Measurements from ENCODE around the gene TEX53.

The TEX53 gene

DNA sequence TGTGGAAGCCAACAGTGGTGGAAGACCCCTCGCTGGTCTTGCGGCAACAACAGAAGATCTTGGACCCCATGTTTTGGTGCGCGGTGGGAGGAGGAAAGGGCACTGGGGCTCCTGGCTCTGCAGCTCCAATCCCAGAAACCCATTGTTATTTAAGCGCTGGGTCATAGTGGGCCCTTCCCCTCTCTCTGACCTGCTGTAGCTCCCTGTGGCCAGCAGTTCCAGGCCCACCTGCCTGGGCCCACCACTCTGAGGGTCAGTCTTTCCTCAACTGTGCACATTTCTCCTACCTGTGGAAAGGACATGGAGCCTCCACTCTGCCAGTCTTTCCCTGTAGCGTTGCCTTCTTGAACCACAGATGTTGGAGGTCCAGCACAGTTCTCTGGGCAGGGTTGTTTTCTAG lies at the start of gene TEX53:
Gene TEX53 (minus strand): TSS at position 101 of the 400 bp plus-strand sequence. CDS start 31 bp downstream, at position 70.
- DNase-seq, result no peak

DNA sequence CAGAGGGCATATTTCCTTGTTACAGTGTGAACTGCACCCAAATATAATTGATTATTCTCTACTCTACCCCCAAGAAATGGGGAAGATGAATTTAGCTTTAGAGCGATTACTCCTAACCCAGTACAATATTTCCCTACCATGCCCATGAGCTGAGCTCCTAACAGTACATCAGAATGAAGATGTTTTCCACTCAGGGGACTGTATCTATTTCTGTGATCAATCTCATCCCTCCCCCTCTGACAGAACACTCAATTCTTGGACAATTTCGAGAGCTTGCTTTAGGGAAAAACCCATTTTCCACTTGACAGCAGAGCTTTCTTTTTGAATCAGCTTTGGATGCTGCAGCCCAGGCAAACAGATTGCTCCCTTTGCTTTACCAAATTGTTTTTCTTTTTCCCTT lies 49.1 kb upstream of the TEX53 start:
- DNase-seq, result no peak

DNA sequence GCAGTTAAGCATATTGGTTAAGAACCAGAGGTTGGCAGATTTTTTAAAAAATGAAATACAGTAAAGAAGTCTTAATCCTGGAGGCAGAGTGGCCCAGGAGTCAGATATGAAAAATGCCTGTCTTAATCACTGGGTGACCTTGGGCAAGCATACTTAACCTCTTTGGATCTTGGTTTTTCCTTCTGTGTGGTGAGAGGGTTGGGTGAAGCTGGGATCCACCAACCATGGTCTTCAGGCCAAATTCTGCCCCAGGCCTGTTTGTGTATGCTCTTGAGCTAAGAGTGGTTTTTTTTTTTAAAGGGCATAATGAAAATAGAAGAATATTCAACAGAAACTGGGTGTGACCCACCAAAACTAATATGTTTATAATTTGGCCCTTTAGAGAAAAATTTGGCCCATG lies 44.4 kb upstream of the TEX53 start:
- DNase-seq, result no peak

DNA sequence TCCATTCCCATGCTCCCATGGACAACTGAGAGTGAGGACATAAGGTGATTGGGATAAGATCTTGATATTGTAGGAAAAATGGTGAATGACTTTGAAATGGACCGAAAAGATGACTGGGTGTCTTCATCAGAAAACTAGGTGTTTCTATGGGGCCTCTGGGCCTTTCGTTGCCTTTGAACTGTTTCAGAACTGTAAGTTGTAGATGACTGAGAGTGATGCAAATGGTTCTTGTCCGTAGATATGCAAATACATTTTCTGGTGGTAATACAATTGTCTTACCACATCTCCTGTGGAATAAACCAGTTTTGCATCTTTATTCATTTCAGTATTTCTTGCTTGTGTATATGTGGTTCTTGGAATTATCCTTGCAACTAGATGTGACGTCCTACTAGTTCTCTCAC lies 40.3 kb upstream of the TEX53 start:
- DNase-seq, result no peak

DNA sequence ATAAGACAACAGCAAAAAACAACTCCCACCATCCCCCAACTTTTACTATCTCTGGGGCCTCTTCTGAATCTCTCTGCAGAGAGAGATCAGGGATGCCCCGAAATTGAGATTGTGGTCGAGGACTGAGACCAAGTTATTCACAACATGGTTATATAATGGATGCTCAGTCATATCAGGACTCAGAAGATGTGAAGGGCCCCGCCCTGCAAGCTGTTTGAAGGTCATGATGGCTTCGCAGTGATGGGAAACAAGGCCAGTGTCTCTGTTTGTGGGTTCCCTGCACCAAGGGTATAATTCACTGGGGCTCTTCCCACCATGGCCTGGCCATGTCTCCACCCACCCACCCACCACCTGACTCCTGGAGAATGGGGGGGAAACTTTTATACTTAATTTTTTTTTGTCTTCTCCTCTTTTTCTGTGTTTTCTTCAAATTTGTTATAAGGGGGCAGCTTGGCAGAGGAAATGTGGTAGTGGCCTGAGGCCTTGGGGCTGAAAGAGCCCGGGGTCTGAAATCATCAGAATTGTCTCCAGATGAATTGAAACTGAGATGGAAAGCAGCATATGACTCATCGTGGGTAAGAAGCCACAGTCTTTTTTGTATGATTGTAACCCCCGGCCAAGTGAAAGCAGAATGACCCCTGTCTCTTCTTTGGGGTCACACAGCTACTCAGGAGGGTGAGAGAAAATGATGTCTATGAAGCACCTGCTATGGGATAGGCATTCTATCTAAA lies 39.4 kb upstream of the TEX53 start:
- peak; percentile 11 to 46 for DNase-seq

DNA sequence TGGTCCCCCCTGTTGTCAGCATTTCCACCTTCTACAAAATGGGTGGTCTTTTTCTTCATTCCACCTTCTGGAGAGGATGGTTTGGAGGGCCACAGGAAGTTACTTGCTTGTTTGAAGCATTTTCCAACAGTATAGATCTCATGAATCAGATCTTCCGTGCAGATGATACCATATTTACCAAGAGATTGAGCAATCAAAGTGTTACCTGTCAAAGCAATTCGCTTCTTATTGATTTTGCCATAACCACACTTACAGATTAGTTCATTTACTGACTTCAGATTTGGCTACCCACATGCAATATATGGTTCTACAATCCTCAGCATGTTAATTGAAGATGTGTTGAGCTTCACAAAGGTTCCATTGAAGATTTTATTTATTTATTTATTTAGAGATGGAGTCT lies 38.3 kb upstream of the TEX53 start:
- DNase-seq, result no peak

DNA sequence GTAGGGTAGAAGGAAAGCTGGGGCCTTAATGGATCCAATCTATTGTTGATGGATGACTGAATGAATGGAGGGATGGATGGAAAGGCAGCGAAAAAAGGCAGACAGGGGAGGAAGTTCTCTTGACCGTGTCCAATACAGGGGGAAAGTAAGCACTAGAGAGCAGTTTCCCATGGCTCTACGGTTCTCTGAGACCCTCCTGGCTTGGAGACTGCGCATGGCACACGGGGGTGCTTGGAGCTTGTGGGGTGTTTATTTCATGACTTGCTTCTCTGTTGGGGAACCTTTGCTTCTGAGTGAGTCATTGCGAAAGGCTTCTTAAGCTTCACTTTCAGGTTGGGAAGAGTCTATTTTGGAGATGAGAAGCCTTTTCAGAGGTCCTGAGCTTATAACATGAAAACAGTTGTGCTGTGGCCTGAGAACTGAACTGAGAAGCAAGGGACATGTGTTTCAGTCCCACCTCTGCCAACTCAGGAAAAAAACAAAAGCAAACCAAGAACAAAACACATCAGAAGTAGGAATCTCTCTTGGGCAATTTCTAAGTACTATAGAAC lies 37.2 kb upstream of the TEX53 start:
- DNase-seq, result no peak

DNA sequence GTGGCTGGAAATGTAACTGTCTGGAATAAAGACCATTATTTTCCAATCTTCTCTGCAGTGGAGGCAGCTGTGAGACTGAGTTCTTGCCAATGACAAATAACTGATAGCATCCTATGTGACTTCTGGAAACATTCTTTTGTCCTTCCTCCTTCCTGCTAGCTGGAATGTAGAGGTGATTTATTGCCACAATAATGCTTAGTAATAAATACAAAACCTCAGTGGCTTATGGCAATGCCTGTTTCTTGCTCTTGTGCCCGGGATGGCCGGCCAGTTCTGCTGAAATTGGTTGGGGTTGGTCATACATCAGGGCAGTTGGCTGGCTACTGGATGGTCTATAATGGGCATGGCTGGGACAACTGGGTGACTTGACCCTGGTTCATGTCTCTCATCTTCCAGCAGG lies 36.5 kb upstream of the TEX53 start:
- no peak for DNase-seq

DNA sequence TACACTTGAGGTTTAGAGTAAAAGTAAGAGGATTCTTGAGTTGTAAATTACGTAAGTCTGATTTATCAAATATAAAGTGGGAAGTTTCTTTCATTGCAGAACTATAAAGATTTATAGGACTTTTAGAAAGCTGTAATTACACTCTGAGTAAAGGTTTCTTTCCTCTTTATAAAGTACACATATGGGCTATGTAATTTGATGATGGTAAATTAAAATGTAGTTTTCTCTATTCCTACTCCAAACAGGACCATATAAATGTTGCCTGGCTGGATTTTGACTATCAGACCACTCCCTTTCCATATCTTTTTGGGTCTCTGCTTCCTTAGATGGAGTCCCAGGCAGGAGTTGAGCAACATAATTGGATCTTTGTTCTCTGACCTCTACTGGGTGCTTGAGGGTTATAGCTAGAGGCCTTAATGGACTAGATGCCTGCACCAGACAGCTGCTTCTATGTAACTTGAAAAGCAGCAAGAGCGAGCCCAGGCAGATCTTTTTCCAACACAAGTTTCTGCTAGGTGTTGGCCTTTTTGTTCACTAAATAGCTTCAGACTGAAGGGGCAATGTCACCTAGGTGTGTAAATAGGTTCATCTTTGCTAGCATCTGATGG lies 35.7 kb upstream of the TEX53 start:
- no peak for DNase-seq

DNA sequence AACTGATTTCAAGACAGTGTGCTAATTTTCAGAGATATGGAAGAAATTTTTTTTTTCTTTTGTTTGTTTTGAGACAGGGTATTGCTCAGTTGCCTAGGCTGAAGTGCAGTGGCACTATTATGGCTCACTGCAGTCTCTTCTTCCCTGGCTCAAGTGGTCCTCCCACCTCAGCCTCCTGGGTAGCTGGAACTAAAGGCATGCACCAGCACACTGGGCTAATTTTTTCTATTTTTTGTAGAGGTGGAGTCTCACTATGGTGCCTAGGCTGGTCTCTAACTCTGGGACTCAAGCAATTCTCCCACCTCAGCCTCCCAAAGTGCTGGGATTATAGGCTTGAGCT lies 34.3 kb upstream of the TEX53 start:
- no peak for DNase-seq

DNA sequence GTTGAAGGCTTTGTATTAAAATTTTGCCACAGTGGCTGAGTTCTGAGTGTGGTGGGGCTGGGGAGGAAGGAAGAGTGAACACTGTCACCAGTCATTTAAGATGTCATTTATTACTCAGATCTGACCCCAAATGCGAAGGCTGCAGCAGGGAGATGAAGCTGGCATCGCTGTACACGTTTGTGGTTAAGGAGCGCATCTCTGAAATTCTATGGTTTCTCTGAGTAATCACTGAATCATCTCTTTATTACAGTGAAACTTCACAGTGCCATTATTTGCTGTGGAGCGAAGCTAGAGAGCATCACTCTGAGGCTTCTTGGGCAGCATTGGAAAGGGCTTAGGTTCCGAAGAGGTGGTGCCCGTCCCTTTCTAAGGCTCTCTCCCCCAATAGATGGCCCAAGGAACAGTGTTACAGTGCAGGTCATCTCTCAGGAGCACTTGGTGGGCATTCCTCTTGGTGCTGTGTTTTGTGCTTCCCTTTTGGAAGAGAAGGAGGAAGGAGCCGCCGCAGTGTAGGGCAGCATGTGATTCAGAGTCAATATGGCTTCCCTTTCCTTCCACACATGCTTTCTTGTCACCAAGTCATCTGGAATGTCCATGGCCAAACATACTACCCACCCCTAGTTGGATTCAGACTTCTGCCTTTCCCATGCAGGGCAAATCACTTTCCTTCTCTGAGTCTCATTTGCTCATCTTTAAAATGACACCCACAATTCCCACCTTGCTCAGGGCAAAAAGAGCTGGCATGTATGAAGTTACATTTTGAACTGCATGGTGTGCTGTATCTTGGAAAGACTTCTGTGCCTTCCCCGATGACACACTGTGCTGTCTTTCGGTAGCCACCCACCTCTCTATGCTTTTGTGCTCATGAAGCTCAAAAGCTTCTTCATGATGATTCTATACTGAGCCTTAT lies 33.7 kb upstream of the TEX53 start:
- DNase-seq, result peak; percentile 10 to 62

DNA sequence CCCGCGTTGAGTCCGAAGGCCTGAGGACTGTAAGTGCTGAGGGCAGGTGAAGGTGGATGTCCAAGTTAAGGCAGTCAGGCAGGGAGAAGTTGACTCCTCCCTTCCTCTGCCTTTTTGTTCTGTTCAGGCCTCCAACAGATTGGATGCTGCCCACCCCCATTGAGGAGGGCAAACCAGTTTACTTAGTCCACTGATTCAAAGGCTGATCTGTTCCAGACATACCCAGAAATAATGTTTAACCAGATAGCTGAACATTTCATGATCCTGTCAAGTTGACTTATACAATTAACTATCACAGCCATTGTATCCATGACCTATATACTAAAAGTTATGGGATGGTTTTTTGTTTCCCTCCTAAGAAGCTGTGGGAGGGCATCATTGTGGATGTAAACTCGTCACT lies 32.7 kb upstream of the TEX53 start:
- no peak for DNase-seq

DNA sequence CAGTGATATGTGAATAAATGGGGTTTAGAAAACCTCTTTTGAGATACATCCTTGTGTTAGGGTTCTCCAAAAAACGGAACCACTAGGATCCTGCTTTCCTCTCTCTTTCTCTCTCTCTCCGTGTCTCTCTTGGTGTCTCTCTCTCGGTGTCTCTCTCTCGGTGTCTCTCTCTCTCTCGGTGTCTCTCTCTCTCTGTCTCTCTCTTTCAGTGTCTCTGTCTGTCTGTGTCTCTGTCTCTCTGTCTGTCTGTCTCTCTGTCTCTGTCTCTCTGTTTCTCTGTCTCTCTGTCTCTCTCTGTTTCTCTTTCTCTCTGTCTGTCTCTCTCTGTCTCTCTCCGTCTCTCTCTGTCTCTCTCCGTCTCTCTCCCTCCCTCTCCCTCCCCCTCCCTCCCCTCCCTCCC lies 32.2 kb upstream of the TEX53 start:
- DNase-seq, result no peak

DNA sequence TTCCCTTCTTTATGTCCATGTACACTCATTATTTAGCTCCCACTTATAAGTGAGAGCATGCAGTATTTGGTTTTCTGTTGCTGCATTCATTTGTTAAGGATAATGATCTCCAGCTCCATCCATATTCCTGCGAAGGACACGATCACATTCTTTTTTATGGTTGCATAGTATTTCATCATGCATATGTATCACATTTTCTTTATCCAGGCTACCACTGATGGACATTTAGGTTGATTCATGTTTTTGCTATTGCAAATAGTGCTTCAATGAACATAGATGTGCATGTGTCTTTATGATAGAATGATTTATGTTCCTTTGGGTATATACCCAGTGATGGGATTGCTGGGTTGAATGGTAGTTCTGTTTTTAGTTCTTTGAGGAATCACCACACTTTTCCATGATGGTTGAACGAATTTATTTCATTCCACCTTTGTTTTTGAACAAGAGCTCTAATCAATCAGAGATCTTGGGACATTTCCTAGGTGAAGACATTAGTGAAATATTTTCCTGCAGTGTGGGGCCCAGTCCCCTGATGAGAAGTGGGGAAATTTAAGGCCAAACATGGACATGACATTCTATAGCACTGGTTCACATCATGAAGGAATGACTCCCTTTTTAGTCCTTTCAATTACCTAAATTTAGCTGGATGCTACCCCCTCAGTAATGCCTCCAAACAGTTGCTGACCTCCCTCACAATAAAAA lies 31.5 kb upstream of the TEX53 start:
- no peak for DNase-seq

DNA sequence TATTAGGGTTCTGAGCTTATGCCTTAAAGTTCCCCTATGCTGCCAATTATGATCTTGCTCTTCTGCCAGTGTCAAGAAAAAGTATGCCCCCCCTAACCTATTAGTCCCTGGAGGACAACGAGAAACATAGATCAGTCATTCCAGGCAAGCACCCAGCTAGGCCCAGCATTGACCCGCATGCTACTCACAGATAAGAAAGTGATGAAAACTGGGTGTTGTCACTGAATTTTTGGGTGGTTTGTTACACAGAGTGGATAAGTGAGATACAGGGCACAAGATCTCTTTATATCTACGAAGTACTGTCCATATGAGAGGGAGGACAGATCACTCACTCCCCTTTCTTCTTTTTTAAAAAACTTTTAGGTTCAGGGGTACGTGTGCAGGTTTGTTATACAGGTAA lies 30.8 kb upstream of the TEX53 start:
- no peak for DNase-seq

DNA sequence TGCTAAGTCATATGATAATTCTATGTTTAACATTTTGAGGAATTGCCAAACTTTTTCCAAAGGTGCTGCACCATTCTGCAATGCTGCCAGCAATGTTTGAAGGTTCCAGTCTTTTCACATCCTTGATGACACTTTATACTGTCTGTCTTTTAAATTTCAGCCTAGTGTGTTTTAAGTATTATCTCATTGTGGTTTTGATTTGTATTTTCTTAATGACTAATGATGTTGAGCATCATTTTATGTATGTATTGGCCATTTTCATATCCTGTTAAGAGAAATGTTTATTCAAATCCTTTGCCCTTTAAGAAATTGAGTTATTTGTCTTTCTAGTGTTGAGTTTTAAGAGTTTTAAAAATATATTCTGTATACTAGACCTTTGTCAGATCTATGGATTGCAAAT lies 29.4 kb upstream of the TEX53 start:
- DNase-seq, result no peak

DNA sequence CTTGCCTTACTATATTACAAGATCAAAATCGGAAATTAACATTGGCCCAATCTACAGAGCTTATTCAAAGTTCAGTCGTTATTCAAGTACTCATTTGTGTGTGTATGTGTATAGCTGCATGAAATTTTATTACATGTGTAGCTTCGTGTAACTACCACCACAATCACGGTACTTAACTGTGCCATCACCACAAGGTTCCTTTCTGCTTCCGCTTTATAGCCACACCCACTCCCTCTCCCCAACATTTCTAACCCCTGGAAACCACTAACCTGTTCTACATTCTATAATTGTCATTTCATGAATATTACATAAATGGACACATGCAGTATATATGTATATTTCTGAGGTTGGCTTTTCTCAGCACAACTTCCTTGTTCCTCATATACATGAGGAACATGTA lies 28.3 kb upstream of the TEX53 start:
- peak in 1 of 2 donors; percentile 37 for DNase-seq

DNA sequence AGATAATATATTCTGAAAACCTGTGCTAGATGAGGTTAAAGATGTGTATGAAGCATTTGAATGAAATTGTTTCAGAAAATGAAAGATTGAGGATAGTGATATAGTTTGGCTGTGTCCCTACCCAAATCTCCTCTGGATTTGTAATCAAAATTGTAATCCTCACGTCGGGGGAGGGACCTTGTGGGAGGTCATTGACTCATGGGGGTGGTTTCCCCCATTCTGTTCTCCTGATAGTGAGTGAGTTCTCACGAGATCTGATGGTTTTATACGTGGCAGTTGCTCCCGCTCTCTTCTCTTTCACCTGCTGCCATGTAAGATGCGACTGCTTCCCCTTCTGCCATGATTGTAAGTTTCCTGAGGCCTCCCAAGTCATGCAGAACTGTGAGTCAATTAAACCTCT lies 26.4 kb upstream of the TEX53 start:
- DNase-seq, result no peak

DNA sequence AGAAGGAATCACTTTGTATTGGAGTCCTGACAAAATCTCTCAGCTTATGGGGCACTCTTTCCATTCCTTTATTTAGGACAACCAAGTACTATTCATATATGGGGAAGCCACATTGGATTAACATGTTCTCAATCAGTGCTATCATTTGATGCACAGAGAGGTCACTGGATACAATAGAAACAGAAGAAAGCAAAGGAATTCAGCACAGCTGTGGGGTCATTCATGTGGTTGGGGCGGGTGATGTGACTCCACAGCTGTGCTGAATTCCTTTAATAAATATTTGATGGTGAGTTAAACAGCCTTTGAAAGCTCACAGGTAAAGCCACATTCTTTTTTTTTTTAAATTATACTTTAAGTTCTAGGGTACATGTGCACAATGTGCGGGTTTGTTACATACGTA lies 25.2 kb upstream of the TEX53 start:
- no peak for DNase-seq

DNA sequence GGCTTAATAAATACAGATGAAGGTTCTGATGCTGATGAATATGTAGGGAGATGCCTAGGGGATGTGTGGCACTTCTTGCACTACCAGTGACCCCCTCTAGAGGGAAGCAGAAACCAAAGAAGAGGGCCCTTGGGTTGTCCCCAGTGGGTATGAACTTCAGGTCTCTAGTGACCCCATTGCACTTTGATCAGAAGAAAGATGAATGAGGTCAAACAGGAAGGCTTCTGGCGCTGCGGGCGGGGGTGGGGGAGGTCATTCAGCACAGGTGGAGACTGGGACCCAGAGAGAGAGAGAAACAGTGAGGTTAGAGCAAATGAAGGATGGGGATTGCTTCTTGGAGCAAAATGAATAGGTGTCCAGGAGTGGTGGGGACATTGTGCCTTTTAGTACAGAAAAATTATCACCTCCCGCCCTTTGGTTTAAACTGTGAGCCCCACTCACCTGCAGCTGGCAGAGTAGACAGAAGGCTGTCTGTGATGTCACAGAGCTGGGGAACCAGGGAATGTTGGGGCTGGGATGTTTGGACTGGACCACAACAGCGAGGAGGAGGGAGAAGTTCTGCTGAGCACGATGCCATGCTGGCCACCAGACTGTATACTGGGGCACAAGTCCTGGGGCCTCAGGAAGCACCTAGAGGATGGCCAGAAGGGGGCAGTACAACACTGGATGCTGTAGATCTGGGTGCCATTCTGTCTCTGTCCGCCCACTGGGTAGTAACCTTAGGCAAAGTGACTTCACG lies 24.2 kb upstream of the TEX53 start, which contains the start of gene TEX48:
Gene TEX48 (minus strand): TSS at position 599 of the 739 bp plus-strand sequence. CDS start 10,469 bp downstream, outside the sequence.
- peak; percentile 77 to 85 for DNase-seq

DNA sequence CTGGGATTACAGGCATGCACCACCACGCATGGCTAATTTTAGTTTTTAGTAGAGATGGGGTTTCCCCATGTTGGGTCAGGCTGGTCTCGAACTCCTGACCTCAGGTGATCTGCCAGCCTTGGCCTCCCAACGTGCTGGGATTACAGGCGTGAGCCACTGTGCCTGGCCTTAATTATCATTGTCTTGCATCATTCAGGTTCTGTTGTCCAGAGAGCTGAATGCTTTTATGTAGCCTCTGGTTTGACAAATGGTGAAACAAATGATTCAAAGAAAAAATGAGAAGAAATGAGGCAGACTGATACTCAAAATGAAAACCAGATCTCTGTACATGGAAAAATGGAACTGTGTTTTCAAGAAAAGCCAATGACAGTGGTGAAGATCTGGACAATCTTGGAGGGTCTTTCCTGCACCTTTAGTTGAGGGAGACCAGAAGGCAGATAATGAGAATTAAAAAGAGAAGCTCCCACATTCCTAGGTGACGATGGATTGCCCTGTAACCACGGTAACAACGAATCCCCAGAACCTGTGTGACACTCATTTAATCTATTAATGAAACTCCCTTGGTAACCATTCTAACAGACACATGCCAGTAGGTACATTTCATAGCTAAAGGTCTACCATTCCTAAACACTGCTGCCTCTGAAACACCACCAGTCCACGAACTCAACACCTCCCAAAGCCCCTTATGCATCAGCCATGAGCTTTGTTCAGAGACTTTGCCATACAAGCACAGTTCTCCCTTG lies 22.8 kb upstream of the TEX53 start:
- no peak for DNase-seq
